Activated T-helper 2 cell treated with anti-CD3 and anti-CD28 coated beads, Interferon-gamma antibody, Interleukin-2, Interleukin-4, amounts not matched to agents 10 μg/mL and 5 μg/mL and 100 μg/mL, durations not matched to agents 14 hours and 24 hours and 36 hours (primary cell): ENCODE results near the gene DGKG. TPM values are rescaled to one million over a fixed set of nuclear protein-coding genes. Genes with fewer than 3 reads are reported as not detected.

ENCODE experiments used
- DNase-seq: peaks from one replicate; pipeline ENCODE4 v3.0.0; 2021; ENCODE audit warnings: low spot score
- H3K27ac Mint-ChIP-seq: one replicate; pipeline ENCODE4 v1.8.0; 2021; ENCODE audit warnings: mixed read lengths
- H3K27me3 Mint-ChIP-seq: one replicate; pipeline ENCODE4 v1.8.0; 2021; ENCODE audit warnings: low read depth, mixed read lengths
- H3K36me3 Mint-ChIP-seq: one replicate; pipeline ENCODE4 v1.8.0; 2021; ENCODE audit warnings: low read depth, mixed read lengths
- H3K4me1 Mint-ChIP-seq: one replicate; pipeline ENCODE4 v1.8.0; 2021; ENCODE audit warnings: low read depth, mixed read lengths
- H3K4me3 Mint-ChIP-seq: one replicate; pipeline ENCODE4 v1.8.0; 2021; ENCODE audit warnings: low read depth, mild to moderate bottlenecking, moderate library complexity, mixed read lengths
- H3K9me3 Mint-ChIP-seq: one replicate; pipeline ENCODE4 v1.8.0; 2021; ENCODE audit warnings: mixed read lengths
- intact Hi-C: fragments of 100-400 bp; cut with micrococcal nuclease; formaldehyde crosslinking; loops from one replicate; pipeline ENCODE4 v1.15.1; 2023
- total RNA-seq: library from RNA; stranded (reverse); gene quantifications from 2 replicates; pipeline ENCODE4 v1.2.3, GENCODE V29; 2022

Gene DGKG
- total RNA-seq, 1 donor from 2014 or later: 0.05 TPM

GRCh38 chr3:186170516-186170915 is 191.5 kb downstream of the DGKG start:
- peaks cover 22% of the 10 kb centered on the region for H3K27me3 Mint-ChIP-seq
- H3K27ac Mint-ChIP-seq: no peak overlapping the region
- no peak overlapping the region for H3K4me3 Mint-ChIP-seq
- intact Hi-C loops: no loop called here
- DNase-seq: no peak
- no peaks in the 10 kb centered on the region for H3K4me1 Mint-ChIP-seq
- no peaks in the 10 kb centered on the region for H3K36me3 Mint-ChIP-seq
- no peaks in the 10 kb centered on the region for H3K9me3 Mint-ChIP-seq

GRCh38 chr3:186169379-186169778 is 192.7 kb downstream of the DGKG start:
- no peak for DNase-seq
- Mint-ChIP-seq H3K36me3 (no peaks in the 10 kb centered on the region), H3K27me3 (peaks cover 27% of the 10 kb centered on the region), H3K4me3 (no peak overlapping the region), H3K4me1 (no peaks in the 10 kb centered on the region), H3K27ac (no peak overlapping the region), H3K9me3 (no peaks in the 10 kb centered on the region)
- intact Hi-C loops: no loop called here

GRCh38 chr3:186168976-186169375 is 193.1 kb downstream of the DGKG start:
- intact Hi-C loops: no loop called here
- Mint-ChIP-seq H3K36me3 (no peaks in the 10 kb centered on the region), H3K4me1 (no peaks in the 10 kb centered on the region), H3K9me3 (no peaks in the 10 kb centered on the region), H3K27me3 (peaks cover 27% of the 10 kb centered on the region), H3K27ac (no peak overlapping the region), H3K4me3 (no peak overlapping the region)
- DNase-seq: no peak

GRCh38 chr3:186167646-186168395 is 194.2 kb downstream of the DGKG start:
- intact Hi-C loops: no loop called here
- H3K36me3 Mint-ChIP-seq: no peaks in the 10 kb centered on the region
- no peaks in the 10 kb centered on the region for H3K4me1 Mint-ChIP-seq
- no peaks in the 10 kb centered on the region for H3K9me3 Mint-ChIP-seq
- DNase-seq: no peak
- H3K27me3 Mint-ChIP-seq: peaks cover 36% of the 10 kb centered on the region
- H3K4me3 Mint-ChIP-seq: no peak overlapping the region
- no peak overlapping the region for H3K27ac Mint-ChIP-seq

GRCh38 chr3:186166491-186167288 is 195.3 kb downstream of the DGKG start:
- Mint-ChIP-seq H3K36me3 (no peaks in the 10 kb centered on the region), H3K4me3 (no peak overlapping the region), H3K27ac (no peak overlapping the region), H3K4me1 (no peaks in the 10 kb centered on the region), H3K27me3 (peaks cover 34% of the 10 kb centered on the region), H3K9me3 (no peaks in the 10 kb centered on the region)
- intact Hi-C loops: no loop called here
- no peak for DNase-seq

GRCh38 chr3:186166036-186166435 is 196.0 kb downstream of the DGKG start:
- Mint-ChIP-seq H3K36me3 (no peaks in the 10 kb centered on the region), H3K9me3 (no peaks in the 10 kb centered on the region), H3K4me1 (no peaks in the 10 kb centered on the region), H3K27ac (no peak overlapping the region), H3K27me3 (peaks cover 32% of the 10 kb centered on the region), H3K4me3 (no peak overlapping the region)
- intact Hi-C loops: no loop called here
- DNase-seq: no peak

GRCh38 chr3:186165331-186165730 is 196.7 kb downstream of the DGKG start:
- peaks cover 36% of the 10 kb centered on the region for H3K27me3 Mint-ChIP-seq

GRCh38 chr3:186164696-186165095 is 197.3 kb downstream of the DGKG start:
- Mint-ChIP-seq H3K4me1 (no peaks in the 10 kb centered on the region), H3K27me3 (peaks cover 38% of the 10 kb centered on the region)
- intact Hi-C loops: no loop called here

More at GRCh38 chr3:186165331-186165730, 196.7 kb downstream of the DGKG start:
- no peak for DNase-seq
- no peaks in the 10 kb centered on the region for H3K36me3 Mint-ChIP-seq
- intact Hi-C loops: no loop called here
- no peaks in the 10 kb centered on the region for H3K4me1 Mint-ChIP-seq
- H3K4me3 Mint-ChIP-seq: no peak overlapping the region
- H3K9me3 Mint-ChIP-seq: no peaks in the 10 kb centered on the region
- no peak overlapping the region for H3K27ac Mint-ChIP-seq

GRCh38 chr3:186162221-186162620 is 199.8 kb downstream of the DGKG start:
- Mint-ChIP-seq H3K27me3 (peaks cover 35% of the 10 kb centered on the region), H3K27ac (no peak overlapping the region), H3K36me3 (no peaks in the 10 kb centered on the region), H3K4me3 (no peak overlapping the region), H3K9me3 (no peaks in the 10 kb centered on the region), H3K4me1 (no peaks in the 10 kb centered on the region)
- no peak for DNase-seq
- intact Hi-C loops: no loop called here

More at GRCh38 chr3:186164696-186165095, 197.3 kb downstream of the DGKG start:
- no peak for DNase-seq
- H3K36me3 Mint-ChIP-seq: no peaks in the 10 kb centered on the region
- H3K27ac Mint-ChIP-seq: no peak overlapping the region
- H3K4me3 Mint-ChIP-seq: no peak overlapping the region
- no peaks in the 10 kb centered on the region for H3K9me3 Mint-ChIP-seq

- Mint-ChIP-seq H3K4me1 (no peaks in the 10 kb centered on the region), H3K36me3 (no peaks in the 10 kb centered on the region), H3K4me3 (no peak overlapping the region), H3K27me3 (peaks cover 36% of the 10 kb centered on the region), H3K9me3 (no peaks in the 10 kb centered on the region), H3K27ac (no peak overlapping the region)
- intact Hi-C loops: no loop called here
- DNase-seq: no peak
These were observed 201.3 kb downstream of the DGKG start for GRCh38 chr3:186160691-186161243.

- Mint-ChIP-seq H3K27ac (no peak overlapping the region), H3K27me3 (peaks cover 45% of the 10 kb centered on the region), H3K4me1 (peaks cover 10% of the 10 kb centered on the region), H3K9me3 (no peaks in the 10 kb centered on the region), H3K4me3 (no peak overlapping the region), H3K36me3 (no peaks in the 10 kb centered on the region)
- intact Hi-C loops: no loop called here
- no peak for DNase-seq
These were observed 207.4 kb downstream of the DGKG start for GRCh38 chr3:186154641-186155040.

- Mint-ChIP-seq H3K4me1 (peaks cover 10% of the 10 kb centered on the region), H3K36me3 (no peaks in the 10 kb centered on the region), H3K27me3 (peaks cover 48% of the 10 kb centered on the region), H3K4me3 (no peak overlapping the region), H3K9me3 (no peaks in the 10 kb centered on the region), H3K27ac (no peak overlapping the region)
- intact Hi-C loops: no loop called here
- DNase-seq: no peak
These were observed 209.1 kb downstream of the DGKG start for GRCh38 chr3:186152889-186153292.

GRCh38 chr3:186152361-186152798 is 209.7 kb downstream of the DGKG start:
- intact Hi-C loops: no loop called here
- no peaks in the 10 kb centered on the region for H3K9me3 Mint-ChIP-seq
- H3K27me3 Mint-ChIP-seq: peaks cover 51% of the 10 kb centered on the region

More at GRCh38 chr3:186152361-186152798, 209.7 kb downstream of the DGKG start:
- no peaks in the 10 kb centered on the region for H3K36me3 Mint-ChIP-seq
- H3K27ac Mint-ChIP-seq: no peak overlapping the region
- DNase-seq: no peak
- H3K4me3 Mint-ChIP-seq: no peak overlapping the region
- peaks cover 10% of the 10 kb centered on the region for H3K4me1 Mint-ChIP-seq
